ENCODE results near the gene ZC3H14.

DNA sequence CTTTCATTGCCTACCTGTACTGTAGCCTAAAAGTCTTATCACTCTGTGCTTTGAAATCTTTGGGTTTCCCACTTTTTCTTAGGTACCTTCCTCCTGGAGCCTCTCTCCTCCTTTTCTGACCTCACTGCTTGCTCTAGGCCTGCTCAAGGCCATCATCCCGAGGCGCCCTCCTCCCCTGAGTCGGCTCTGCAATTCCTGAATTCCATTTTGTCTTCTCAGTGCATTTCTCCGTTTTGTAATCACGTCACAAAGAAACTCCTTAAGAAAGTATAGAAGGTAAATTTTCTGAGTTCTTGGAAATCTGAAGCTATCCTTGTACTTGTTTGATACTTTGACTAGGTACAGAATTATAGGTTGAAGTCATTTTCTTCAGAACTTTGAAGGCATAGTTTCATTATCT lies 25.2 kb downstream of the ZC3H14 start:
- TF ChIP-seq POLR2AphosphoS5 (IDR thresholded peaks at IDR 0.05; ENCODE audit: low read length) (no peak), TCF12 (IDR thresholded peaks at IDR 0.05; ENCODE audit: low read depth, low read length) (no peak)
- TF ChIP-seq, protein P1, sequence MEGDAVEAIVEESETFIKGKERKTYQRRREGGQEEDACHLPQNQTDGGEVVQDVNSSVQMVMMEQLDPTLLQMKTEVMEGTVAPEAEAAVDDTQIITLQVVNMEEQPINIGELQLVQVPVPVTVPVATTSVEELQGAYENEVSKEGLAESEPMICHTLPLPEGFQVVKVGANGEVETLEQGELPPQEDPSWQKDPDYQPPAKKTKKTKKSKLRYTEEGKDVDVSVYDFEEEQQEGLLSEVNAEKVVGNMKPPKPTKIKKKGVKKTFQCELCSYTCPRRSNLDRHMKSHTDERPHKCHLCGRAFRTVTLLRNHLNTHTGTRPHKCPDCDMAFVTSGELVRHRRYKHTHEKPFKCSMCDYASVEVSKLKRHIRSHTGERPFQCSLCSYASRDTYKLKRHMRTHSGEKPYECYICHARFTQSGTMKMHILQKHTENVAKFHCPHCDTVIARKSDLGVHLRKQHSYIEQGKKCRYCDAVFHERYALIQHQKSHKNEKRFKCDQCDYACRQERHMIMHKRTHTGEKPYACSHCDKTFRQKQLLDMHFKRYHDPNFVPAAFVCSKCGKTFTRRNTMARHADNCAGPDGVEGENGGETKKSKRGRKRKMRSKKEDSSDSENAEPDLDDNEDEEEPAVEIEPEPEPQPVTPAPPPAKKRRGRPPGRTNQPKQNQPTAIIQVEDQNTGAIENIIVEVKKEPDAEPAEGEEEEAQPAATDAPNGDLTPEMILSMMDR (IDR thresholded peaks at IDR 0.05 in 2 of 3, conservative IDR thresholded peaks at IDR 0.05 in 1 of 3; ENCODE audit: control insufficient read depth in 2 of 3, extremely low read depth in 1 of 3, insufficient read depth in 1 of 3, low read depth in 3 of 3, low read length in 3 of 3): no peak

Measured in GM12878 (cell line).